Measurements from ENCODE around the gene SORCS3.
"Not testable (repeated sequence)": the region's sequence is repeated elsewhere in the genome, so short reads cannot be mapped to it uniquely, and the experiment has no call there.

- TF ChIP-seq, protein P1, sequence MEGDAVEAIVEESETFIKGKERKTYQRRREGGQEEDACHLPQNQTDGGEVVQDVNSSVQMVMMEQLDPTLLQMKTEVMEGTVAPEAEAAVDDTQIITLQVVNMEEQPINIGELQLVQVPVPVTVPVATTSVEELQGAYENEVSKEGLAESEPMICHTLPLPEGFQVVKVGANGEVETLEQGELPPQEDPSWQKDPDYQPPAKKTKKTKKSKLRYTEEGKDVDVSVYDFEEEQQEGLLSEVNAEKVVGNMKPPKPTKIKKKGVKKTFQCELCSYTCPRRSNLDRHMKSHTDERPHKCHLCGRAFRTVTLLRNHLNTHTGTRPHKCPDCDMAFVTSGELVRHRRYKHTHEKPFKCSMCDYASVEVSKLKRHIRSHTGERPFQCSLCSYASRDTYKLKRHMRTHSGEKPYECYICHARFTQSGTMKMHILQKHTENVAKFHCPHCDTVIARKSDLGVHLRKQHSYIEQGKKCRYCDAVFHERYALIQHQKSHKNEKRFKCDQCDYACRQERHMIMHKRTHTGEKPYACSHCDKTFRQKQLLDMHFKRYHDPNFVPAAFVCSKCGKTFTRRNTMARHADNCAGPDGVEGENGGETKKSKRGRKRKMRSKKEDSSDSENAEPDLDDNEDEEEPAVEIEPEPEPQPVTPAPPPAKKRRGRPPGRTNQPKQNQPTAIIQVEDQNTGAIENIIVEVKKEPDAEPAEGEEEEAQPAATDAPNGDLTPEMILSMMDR (IDR thresholded peaks at IDR 0.05; ENCODE audit: insufficient read depth, low read length): not testable (repeated sequence)
- TF ChIP-seq, protein P2, sequence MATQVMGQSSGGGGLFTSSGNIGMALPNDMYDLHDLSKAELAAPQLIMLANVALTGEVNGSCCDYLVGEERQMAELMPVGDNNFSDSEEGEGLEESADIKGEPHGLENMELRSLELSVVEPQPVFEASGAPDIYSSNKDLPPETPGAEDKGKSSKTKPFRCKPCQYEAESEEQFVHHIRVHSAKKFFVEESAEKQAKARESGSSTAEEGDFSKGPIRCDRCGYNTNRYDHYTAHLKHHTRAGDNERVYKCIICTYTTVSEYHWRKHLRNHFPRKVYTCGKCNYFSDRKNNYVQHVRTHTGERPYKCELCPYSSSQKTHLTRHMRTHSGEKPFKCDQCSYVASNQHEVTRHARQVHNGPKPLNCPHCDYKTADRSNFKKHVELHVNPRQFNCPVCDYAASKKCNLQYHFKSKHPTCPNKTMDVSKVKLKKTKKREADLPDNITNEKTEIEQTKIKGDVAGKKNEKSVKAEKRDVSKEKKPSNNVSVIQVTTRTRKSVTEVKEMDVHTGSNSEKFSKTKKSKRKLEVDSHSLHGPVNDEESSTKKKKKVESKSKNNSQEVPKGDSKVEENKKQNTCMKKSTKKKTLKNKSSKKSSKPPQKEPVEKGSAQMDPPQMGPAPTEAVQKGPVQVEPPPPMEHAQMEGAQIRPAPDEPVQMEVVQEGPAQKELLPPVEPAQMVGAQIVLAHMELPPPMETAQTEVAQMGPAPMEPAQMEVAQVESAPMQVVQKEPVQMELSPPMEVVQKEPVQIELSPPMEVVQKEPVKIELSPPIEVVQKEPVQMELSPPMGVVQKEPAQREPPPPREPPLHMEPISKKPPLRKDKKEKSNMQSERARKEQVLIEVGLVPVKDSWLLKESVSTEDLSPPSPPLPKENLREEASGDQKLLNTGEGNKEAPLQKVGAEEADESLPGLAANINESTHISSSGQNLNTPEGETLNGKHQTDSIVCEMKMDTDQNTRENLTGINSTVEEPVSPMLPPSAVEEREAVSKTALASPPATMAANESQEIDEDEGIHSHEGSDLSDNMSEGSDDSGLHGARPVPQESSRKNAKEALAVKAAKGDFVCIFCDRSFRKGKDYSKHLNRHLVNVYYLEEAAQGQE (IDR thresholded peaks at IDR 0.05; ENCODE audit: insufficient replicate concordance, low read depth): not testable (repeated sequence)
- not testable (repeated sequence) for TF ChIP-seq SPI1 (IDR thresholded peaks at IDR 0.05; ENCODE audit: borderline replicate concordance, low read depth); POLR2AphosphoS5 (IDR thresholded peaks at IDR 0.05; ENCODE audit: low read depth); GABPA (IDR thresholded peaks at IDR 0.05; ENCODE audit: low read depth)
These were observed 89.5 kb downstream of the SORCS3 start for GRCh38 chr10:104730593-104730992.

Data from HL-60 (cell line).